Right hindlimb (tissue), 1 donor: ENCODE results near the gene CILP2.
A peak's percentile ranks its signal among the peaks of the same experiment; 100 is the strongest.

Experiments
- DNase-seq: peaks from one replicate; pipeline ENCODE4 v3.0.0-alpha.2; 2018

Gene CILP2, protein sequence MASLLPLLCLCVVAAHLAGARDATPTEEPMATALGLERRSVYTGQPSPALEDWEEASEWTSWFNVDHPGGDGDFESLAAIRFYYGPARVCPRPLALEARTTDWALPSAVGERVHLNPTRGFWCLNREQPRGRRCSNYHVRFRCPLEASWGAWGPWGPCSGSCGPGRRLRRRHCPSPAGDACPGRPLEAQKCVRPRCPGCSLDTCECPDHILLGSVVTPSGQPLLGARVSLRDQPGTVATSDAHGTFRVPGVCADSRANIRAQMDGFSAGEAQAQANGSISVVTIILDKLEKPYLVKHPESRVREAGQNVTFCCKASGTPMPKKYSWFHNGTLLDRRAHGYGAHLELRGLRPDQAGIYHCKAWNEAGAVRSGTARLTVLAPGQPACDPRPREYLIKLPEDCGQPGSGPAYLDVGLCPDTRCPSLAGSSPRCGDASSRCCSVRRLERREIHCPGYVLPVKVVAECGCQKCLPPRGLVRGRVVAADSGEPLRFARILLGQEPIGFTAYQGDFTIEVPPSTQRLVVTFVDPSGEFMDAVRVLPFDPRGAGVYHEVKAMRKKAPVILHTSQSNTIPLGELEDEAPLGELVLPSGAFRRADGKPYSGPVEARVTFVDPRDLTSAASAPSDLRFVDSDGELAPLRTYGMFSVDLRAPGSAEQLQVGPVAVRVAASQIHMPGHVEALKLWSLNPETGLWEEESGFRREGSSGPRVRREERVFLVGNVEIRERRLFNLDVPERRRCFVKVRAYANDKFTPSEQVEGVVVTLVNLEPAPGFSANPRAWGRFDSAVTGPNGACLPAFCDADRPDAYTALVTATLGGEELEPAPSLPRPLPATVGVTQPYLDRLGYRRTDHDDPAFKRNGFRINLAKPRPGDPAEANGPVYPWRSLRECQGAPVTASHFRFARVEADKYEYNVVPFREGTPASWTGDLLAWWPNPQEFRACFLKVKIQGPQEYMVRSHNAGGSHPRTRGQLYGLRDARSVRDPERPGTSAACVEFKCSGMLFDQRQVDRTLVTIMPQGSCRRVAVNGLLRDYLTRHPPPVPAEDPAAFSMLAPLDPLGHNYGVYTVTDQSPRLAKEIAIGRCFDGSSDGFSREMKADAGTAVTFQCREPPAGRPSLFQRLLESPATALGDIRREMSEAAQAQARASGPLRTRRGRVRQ

DNA sequence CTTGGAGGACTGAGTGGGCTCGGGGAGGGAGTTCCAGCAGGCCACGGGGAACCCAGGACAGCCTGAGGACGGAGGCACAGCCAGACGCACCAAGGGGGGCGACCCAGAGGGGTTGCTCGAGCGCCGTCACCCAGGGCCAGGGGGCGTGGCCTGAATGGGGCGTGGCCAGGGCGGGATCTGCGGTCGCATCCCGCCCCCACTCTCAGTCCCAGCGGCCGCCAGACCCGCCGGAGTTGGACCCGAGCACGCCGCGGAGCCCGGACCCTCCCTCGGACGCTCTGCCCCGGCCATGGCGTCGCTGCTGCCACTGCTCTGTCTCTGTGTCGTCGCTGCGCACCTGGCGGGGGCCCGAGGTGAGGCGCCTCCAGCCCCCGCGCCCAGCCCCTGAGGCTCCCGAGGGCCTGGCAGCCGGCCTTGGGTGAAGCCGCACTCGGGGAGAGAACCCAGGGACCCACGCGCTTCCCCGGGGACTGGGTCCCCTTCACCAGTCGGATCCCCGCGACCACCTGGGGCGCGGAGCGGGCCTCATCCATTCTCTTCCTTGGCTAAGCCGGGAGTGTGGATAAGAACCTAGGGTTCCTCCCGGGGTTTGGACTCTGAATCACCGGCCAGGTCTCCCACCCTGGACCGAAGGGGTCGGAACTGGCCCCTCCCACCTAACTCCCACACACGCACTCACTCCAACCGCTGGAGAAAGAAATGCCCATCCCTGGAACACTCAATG is at the start of gene CILP2:
Gene CILP2, plus strand, starts transcription at position 205 of the 724 bp plus-strand sequence. Its CDS starts 85 bp downstream, at position 290.
- peak; percentile 76 for DNase-seq

DNA sequence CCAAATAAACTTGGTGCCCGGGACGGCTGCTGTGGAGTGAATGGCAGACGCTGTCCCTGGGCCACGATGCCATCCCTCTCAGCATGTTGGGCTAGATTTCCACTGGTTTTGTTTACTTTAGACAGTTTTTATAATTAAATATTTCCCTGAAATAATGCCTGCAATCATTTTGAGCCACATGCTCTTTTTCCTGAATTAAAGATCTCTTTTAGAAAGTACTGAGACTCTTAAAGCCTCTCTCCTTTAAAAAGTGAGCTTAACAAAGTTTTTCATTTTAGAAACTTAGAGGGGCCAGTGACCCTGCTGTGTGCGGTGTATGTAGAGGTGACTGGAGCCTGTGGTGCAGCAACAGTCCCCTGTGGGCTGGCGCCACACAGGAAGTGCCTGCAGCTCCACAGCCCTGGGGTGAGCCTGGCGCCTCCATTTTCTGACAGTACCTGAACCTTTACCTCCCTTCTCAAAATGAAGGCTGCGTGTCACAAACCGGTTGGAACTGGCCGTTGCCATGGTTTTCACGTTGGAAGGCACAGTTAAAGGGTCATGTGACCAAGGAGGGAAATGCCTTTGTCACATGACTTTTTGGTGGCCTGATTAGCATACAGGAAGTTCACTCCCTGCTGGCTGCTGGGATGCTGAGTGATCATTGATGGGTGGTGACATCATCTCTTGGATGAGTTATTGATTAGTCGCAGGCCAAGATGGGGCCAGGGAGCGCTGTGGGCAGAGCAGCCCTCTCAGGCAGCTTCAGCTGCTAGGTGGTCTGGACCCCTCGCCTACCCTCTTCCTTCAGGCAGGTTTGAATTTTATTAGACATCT is 49.0 kb upstream of the CILP2 start:
- peak; percentile 90 for DNase-seq

DNA sequence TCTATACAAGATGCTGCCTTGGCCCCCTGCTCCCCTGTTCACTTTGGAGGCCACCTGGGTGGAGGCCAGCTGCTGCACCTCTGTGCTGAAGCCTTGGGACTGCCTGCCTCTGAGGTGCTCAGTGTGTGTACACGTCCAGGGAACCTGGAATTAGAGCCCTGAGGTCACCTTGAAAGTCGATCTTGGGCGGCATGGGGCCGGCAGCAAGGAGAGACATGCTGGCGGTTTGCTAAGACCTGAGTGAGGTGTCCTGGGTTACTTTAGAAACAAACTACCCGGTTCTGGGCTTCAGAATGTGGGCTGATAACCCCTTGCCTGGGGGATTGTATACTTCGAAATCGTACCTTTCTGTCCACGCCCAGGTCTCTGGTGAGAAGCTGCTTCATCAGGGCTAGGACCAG is 48.3 kb upstream of the CILP2 start:
- DNase-seq = no peak

DNA sequence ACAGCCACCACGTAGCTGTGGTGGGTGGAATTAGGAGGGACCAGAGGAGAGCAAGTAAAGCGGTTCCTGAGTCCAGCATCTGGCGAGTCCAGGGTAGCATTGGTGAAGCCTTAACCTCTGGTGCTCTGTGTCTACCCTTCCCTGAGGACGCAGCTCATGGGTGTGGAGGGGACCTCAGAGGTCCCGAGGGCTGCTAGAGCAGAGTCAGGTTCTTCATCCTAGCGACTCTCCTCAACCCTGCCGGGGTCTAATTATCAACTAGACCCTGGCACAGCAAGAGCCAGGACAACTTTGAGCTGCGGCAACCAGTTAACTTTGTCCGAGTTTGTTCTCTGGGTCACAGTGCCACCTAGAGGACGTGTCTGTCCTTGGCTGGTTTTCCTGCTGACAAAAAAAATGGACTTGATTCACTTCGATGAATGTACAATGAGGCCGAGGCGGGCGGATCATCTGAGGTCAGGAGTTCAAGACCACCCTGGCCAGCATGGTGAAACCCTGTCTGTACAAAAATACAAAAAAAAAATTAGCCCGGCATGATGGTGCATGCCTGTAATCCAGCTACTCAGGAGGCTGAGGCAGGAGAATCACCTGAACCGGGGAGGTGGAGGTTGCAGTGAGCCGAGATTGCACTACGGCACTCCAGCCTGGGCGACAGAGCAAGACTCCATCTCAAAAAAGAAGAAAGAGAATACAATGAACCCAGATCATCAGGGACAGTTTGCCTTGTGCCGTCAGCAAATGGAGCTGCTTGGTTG is 47.7 kb upstream of the CILP2 start:
- peak; percentile 90 for DNase-seq

DNA sequence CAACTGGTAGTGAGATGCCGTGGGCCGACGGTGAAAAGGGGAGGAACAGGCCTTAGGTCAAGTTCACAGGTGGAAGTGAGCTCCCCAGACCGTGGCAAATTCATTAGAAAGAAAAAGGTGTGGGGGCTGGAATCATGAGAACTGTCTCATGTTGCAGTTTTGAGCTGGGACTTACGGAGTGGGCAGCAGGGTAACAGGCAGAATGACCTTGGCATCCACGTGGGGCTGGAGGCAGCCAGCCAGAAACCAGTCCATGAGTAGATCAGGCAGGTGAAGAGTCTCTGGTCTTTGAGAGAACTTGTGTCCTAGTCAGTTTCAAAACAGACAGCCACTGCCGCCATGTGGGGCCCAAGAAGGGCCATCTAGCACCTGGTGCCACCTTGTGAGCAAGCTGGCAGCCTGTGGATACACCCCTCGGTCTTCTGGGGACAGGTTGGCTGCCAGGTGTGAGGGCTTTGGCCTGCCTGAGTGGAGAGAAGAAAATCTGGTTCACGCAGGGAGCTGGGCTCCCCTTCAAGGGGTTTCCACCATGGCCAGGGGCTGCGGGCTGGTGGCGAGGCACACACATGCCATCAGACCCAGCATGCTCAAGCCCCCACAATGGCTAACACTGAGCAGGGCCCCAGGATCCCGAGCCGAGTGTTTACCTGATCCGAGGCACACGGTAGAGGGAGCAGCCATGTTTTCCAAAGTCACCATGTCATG is 46.6 kb upstream of the CILP2 start:
- DNase-seq = no peak

DNA sequence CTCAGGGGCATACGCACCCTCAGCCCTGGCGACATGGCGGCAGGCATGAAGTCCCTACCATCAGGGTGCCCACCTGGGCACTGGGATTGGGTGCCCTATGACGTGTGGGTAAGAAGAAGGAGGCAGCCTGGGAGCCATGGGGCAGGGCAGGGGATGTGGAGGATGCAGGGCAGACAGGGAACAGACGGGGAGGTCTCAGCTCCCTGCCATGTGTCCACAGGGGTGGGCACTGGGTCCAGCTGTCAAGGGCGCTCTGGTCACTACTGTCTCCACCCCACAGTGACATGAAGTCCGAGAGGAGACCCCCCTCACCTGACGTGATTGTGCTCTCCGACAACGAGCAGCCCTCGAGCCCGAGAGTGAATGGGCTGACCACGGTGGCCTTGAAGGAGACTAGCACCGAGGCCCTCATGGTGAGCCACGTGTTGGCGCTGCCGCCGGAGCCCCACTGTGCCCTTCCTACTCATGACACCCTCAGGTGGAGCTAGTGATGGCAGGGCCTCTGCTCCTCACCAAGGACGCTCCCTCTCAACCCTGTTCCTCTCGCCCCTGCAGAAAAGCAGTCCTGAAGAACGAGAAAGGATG is 45.9 kb upstream of the CILP2 start:
- DNase-seq = peak; percentile 14

DNA sequence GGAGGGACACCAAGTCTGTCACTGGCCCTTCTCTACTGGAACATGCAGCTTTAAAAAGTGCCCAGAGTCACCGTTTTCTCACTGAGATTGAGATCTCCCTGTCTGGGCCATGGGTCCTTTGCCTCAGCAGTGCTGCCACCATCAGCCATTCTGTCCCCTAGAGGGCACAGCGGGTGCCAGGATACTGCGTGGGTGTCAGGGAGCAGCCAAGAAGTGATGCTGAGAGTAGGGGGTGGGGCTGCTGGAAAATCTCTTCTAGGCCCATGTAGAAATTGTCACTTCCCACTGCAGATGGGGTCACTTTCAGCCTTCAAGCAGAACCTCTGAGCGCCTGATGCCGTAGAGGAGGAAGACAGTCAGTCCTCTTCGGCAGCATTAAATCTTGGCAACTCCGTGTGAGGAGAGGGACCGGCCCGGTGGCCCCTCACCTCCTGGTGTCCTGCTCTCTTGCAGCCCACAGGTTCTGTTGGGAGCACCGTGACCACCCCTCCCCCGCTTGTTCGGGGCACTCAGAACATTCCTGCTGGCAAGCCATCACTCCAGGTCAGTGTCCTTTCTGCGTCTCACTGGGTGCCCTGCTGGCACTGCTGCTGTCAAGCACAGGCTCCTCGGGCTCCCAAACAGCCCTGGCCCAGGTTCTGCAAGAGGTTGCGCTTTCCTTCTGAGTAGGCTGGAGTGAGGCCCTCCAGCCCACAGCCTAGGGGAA is 44.1 kb upstream of the CILP2 start:
- no peak for DNase-seq

DNA sequence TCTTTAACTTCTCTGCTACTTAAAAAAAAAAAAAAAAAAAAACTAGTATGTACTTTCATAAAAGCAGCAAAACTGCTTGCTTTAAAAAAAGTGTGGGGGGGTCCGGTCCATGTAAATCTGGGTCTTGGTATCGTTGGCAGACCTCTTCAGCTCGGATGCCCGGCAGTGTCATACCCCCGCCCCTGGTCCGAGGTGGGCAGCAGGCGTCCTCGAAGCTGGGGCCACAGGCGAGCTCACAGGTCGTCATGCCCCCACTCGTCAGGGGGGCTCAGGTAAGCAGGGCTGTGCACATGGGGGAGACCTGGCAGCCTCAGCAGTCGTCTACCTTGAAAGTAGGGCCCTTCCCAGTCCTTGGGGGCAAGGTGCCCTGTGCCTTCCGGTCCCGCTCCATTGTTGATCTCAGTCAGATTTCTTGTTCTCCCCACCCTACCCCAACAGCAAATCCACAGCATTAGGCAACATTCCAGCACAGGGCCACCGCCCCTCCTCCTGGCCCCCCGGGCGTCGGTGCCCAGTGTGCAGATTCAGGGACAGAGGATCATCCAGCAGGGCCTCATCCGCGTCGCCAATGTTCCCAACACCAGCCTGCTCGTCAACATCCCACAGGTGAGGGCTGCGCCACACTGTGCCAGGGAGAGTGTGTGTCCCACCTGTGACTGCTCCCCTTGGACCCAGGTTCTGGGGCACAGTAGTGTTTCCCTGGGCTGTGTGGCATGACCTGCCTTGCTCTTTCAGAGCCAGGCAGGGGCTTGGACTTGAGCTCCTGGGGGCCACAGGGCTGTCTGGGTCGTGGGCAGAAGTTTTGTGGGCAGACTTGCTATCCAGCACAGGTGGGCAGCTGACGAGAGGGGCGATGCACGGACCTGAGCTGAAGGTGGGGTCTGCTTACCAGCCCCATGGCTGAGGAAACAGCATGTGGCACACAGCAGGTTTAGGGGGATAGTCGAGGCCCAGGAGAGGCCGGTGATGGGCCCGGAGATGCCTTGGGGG is 42.2 kb upstream of the CILP2 start:
- peak; percentile 13 for DNase-seq

DNA sequence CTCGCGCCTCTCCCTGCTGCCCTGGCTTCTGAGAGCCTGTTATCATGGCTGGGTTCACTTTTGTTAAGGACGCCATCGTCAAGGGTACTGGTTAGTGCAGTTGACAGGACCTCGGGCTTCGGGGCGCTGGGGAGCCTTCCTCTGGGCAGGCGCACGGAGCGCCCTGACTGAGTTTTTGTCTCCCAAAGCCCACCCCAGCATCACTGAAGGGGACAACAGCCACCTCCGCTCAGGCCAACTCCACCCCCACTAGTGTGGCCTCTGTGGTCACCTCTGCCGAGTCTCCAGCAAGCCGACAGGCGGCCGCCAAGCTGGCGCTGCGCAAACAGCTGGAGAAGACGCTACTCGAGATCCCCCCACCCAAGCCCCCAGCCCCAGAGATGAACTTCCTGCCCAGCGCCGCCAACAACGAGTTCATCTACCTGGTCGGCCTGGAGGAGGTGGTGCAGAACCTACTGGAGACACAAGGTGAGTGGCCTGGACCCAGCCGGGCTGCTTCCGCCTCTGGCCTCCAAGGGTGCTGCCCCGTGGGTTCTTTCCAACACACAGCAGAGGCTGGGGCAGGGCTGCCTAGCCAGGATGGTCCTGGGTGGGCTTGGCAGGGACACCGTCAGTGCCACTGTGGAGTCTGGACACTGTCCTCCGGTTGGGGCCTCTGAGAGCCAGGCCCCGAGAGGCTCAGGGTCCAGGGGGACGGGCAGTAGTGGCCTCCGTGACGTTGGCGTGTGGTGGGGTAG is 39.6 kb upstream of the CILP2 start:
- DNase-seq = peak; percentile 18

DNA sequence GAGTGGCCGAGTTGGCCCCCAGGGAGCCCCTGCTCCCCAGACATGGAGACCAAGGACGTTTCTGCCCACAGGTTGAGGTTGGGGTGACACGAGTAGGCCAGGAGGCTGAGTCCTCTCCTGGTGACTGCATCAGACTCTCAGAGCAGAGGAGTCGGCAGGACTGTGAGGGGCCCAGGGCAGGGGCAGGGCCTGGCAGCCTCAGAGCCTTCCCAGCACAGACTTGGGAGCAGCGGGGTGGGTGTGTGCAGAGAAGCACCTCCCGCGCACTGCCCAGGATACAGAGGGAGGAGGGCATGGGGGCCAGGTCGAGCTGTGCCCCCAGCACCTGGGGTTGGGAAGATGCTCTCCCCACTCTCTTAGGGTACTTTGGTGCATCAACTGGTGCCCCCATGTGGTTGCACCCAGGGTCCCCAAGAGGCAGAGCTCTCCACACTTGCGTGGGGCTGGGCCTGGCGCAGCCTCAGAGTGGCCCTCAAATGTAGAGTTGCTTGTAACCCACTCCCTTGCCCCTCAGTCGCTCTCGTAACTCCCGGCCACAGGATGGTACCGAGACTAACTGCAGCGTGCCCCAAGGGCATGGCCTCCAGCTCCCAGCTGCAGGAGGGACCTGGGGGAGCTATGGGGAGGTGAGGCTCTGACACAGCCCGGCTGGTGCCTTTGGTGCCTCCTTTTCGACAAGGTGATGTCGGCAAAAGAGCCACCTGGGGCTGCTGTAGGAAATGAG is 38.6 kb upstream of the CILP2 start:
- DNase-seq = peak; percentile 26

DNA sequence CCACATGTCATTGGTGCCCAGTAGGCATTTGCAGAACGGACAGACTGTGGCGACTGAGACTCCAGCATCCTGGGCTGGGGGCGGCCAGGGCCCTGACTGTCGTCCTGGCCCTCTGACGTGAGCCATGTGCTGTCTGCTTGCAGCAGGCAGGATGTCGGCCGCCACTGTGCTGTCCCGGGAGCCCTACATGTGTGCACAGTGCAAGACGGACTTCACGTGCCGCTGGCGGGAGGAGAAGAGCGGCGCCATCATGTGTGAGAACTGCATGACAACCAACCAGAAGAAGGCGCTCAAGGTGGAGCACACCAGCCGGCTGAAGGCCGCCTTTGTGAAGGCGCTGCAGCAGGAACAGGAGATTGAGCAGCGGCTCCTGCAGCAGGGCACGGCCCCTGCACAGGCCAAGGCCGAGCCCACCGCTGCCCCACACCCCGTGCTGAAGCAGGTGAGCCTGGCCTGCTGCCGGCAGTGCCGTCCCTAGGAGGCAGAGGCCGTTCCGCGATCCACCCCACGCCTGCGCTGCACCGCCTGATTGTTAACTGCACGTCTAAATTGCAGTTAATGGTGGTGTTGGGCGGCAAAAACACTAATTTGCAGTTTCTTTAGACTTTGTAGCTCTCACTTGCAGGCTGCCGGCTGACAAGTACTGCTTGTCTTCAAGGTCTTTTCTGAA is 37.0 kb upstream of the CILP2 start:
- peak; percentile 14 for DNase-seq

DNA sequence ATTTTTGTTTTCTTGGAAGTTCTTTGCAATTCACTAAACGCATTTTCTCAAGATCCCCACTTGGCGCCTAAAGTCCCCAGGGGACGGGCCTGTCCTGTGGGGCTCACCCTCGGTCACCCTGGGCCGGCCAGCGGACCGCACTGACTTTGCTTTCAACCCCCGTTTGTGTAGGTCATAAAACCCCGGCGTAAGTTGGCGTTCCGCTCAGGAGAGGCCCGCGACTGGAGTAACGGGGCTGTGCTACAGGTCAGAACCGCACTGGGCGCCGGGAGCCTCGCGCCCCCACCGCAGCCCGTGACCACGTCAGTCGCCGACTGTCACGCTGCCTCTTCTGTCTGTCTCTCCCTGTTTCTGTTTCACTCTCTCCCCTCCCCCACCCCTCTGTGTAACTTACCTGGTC is 36.3 kb upstream of the CILP2 start:
- peak; percentile 12 for DNase-seq

DNA sequence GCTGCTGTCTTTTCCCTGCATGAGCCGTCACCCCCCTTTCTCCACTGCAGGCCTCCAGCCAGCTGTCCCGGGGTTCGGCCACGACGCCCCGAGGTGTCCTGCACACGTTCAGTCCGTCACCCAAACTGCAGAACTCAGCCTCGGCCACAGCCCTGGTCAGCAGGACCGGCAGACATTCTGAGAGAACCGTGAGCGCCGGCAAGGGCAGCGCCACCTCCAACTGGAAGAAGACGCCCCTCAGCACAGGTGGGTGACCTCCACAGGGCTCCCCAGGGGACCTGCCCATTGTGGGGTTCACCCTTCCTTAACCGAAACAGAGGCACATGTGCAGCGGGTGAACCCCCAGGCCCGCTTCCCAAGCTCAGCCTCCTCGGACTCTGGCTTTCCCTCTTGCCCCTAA is 35.8 kb upstream of the CILP2 start:
- DNase-seq = peak; percentile 10

DNA sequence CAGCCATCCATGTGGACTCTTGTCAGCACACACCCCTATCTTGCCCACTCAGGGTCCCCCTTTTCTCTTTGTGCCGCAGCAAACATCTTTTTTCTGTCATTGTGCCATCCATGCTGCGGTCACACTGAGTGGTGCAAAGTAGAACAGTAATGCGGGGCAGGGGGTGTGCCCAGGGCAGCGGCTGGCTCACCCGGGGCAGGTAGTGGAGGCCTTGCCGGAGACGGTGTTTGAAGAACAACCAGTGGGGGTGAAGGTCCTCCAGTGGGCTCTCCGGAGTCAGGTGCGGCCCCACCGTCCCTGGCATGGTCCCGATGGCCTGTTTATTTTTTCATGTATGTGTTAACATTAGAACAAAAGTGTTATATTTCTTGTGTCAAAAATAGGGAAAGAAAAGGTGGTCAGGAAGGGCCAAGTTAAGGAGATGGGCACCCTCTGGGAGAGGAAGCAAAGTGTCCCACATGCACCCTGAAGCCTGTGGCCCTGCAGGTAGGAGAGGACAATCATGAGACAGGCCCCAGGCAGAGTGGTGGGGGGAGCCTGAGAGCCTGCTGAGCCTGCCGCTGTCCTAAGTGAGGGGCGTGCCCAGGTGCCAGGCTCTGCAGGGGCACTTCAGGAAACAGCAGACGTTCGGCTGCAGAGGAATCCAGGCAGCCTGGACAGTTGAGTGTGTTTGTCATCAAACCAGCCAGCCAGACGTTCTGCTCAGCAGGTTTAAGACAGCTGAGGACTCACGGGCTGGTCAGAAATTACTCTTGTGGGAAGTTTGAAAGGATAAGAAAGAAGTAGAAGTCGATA is 35.1 kb upstream of the CILP2 start:
- peak; percentile 14 for DNase-seq
